Activated gamma-delta T cell (primary cell): ENCODE measurements around the gene CELF4.
"Not testable (repeated sequence)": the region's sequence is repeated elsewhere in the genome, so short reads cannot be mapped to it uniquely, and the experiment has no call there.

ENCODE experiments used
- DNase-seq: peaks from one replicate; lab custom pipeline; 2025; lab: John Stamatoyannopoulos, UW

CELF4 gene

DNA sequence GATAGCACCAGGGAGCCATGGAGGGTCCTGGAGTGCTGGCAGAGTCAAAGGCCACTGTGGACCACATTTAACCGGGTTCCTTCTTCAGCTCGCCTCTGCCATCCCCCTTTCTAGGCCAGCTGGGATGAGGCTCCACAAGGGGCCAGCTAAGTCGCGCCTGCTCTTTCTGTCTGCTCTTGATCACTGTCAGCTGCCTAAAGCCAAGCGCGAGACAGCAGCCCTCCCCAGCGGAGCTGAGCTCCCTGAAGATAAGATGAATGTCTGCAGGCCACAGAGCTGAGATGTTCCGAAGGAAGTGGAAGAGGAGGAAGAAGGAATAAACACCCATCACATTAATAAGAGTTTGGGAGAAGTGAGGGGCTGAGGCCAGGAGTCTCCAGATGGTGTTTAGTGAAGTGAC lies 99.6 kb downstream of the CELF4 start:
- no peak for DNase-seq

DNA sequence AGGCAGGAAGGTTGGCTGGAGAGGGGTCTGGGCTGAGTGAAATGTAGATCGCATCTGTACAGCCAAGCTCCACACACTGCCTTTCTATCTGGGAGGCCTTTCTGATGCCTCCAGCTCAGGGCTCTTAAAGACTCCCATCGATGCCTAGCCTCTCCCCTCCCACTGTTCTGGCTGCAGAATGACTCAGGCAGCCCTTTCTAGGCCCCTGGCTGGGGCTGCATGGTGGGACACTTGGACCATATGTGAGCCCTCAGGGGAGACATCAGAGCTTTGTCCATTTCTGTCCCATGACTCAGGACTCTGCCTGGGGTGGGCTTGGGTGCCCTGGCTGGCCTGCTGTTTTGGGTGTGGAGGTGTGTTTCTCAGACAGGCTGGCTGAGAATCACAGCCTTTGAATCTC lies 101.3 kb downstream of the CELF4 start:
- no peak for DNase-seq

DNA sequence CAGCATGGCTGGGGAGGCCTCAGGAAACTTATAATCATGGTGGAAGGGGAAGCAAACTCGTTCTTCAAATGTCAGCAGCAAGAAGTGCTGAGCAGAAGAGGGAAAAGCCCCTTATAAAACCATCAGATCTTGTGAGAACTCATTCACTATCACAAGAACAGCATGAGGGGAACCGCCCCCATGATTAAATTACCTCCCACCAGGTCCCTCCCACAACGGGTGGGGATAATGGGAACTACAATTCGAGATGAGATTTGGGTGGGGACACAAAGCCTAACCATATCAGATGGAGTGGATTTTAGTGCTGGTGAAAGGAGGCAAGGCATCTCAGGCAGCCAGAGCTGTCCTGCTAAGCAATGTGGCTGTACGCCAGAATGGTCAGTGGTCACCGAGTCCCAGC lies 104.3 kb downstream of the CELF4 start:
- not testable (repeated sequence) for DNase-seq

DNA sequence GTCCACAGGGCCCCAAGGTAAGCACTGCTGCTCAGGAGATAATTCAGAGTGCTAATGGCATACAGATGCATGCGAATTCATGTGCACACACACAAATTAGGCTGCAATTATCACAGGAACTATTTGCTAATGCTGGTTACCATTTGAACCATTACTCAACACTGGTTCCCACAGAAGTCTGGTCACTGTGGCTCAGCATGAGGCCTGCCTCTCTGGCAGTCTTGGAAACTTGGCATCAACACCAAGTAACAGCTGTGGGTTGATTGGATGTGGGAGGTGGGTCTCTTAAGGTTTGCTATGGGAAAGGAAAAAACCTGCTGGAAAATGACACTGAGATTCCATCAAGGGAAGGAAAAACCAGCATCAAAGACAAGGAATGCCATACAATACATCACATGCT lies 105.0 kb downstream of the CELF4 start:
- DNase-seq: no peak

DNA sequence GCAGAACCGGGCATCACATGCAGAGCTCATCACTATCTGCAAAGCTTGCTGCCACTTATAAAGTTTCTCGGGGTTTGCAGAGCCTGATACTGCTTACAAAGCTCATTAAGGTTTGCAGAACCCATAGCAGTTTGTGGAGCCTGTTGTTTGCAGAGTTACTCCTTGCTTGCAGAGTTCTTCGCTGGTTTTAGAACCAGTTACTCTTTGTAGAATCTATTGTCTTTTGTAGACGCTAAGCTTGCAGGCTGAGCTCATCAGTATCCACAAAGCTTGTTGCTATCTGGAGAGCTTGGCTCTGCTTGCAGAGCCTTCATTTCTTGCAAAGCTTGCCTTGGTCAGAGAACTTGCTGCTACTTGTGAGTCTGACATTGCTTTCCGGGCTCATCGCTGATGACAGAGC lies 106.9 kb downstream of the CELF4 start:
- DNase-seq: no peak

DNA sequence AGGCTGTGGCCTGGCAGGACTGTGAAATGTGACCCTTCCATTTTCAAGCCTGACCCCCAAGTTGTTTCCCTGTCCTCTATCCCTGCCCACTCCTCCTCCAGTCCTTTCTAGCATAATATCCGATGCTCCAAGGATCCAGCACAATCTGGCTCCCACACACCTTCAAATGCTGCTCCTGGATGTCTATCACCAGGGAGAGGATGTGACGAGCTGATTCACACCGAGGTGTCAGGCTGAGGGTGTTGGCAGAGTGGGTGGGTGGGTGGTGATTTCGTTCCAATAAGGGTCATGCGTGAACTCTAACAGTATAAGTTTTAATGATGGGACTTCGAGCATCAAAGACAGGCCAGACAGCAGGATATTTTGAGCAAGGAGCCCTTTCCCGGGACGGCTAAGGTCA lies 107.8 kb downstream of the CELF4 start:
- no peak for DNase-seq

DNA sequence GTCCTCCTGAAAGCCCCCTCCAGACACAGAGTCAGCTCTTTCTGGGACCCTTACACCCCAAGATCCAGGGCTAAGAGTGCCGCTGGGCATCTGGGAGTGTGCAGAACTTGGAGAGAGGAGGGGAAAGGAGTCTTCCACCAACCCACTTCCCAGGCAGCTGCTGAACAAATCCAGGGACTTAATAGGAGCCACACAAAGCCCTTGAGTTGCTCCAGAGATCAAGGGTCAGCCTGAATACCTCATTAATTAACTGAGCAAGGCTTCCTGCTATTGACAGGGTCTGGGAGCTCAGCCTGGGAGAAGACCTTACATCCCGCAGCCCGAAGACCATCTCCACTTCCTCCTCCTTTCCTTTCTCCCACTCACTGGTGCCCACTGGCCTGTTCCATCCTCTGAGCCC lies 108.3 kb downstream of the CELF4 start:
- DNase-seq: no peak

DNA sequence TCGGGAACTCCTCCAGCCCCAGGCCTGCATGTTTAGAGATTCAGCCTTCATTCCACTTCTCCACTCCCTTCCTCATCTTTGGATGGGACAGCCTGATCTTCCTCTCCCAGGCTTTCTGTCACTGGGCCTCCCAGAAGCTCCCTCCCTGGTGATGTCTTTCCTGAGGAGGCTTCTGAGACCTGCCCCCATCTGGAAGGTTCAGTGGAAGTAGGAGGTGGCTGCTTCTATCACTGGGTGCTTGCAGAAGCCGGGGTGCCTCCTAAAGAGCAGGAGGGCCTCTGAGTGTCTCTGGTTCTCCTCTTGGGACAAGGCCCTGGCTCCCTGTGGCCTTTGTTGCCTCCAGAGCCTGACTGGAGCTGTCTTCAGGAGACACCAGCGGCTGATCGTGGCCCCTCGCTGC lies 108.7 kb downstream of the CELF4 start:
- DNase-seq: no peak

DNA sequence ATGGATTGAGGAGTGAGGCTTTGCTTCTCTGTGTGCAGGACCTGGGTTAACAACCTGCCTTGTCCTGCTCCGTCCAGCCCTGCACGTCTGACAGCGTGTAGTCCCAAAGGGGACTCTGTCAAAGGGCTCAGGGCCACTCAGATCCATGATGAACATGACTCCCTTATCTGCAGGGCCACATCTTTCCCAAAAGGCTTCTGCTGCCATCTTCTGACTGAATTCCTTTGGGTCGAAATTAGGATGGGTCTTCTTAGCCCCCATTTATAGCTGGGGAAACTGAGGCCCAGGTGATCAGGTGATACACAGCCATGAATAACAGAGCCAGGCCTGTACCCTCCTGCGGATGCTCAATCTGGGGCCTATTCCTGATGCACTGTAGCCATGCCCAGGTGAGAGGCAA lies 109.2 kb downstream of the CELF4 start:
- DNase-seq: no peak

DNA sequence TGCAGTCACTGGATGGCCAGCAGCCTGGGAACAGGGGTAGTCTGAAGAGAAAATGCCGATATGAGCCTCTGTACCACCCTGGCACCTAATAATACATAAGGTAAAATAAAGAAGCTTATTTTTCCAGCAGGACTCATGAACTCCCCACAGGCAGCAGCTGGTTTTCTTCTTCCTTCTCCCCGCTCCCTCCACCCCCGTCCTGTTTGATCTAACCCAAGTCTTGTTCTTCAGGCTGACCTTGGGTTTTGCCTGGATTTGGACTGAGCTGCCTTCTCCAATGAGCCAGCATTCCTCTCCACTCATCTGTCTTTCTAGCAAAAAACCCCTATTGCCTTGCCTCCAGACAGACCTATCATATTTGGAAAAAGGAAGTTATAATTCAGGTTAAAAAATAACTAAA lies 111.8 kb downstream of the CELF4 start:
- no peak for DNase-seq

DNA sequence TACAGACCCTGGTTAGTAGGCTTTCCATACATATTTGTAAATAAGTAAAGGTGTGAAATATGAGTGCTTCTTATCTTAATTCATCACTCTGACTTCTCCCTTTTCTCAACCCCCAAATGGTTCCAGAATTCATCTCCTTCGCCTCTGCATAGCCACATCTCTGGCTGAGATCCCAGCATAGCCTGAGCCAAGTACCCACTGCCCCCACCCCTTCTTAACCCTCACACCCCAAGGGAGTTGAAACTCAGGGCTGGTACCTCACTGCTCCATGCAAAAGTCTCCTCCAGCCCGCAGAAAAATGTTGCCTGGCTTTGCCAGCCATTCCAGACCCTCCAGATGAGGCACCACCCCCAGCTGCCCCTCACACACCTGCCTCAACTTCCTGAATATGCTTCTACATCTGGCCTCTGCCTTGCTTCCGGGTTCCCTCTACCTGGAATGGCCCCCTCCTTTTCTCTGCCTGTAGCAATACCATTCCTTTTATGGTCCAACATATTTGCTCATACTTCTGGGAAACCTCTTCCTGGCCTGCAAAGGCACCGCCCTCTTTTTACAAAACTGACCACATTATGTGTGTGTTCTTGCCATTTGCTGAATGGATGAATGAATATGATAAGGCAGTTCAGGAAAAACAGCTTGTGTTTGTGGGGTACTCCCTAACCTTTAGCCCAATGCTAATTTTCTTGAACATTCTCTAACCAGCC lies 112.8 kb downstream of the CELF4 start:
- no peak for DNase-seq

DNA sequence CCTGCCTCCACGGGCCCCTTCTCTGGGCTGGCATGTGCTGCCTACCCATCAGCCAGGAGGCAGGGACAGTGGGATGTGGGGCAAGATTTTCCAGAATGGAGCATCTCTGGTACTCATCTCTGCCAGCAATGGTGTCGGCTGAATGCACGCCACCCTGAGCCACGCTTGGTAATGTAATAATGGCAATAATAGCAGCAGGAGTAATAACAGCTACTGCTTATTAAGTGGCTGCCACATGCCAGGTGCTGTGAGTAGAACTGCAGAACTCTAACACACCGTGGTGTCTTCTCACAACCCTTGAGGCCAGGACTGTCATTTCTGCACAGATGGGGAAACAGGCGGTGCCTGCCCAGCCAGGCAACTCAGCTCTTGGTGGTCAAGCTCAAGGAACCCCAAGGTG lies 113.6 kb downstream of the CELF4 start:
- DNase-seq: no peak

DNA sequence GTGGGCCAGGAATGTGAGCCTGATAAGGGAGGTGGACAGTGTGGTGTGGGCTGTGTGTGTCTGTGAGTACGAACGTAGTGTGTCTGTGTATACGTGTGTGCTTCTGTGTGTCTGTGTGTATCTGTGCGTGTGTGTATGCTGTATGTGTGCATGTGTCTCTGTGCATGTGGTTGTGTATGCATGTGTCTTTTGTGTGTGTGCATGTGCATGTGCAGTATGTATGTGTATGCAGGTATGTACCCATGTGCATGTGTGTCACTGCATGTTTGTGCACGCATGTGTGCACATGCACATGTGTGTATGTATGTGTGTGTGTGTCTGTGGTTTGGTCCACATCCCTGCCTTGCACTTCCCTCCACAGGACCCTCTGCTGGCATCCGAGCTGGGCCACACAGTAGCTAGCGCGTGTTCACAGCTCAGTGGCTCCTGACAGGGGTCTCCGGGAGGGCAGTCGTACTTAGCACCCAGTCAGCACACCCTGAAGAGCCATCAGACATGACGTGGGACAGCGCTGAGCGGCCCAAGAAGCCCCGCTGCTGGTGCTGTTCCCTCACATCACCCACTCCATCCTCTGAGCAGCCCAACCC lies 114.3 kb downstream of the CELF4 start:
- no peak for DNase-seq

DNA sequence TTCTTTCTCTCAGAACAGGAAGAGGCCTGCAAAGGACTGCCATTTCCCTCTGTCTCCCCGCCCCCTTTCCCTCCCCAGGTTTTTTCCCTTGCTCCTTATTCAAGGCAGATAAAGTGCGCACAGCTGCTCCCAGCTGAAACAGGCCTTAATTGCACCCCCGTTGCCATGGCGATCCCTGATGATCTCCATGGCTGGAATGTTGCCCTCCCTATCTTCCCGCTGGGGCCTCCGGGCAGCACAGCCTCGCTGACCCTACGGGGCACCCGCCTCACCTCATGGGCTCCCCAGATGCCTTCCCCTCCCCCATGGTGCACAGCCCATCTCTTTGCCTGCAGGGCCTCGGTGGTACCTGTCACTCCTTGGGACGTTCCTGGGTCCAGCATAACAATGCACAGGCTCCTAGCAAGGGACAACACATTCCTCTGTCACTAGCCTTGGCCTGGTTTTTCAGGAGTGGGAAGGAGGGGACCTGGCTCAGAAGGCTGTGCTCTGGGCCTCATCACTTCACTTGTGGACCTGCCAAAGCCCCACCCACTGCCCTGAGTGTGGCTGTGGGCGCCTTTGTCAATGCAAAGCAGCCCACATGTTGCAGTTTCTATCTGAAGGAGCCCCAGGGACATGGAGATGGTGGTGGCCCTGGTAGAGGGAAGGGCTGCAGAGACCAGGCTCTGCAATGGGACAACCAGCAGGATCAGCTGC lies 115.0 kb downstream of the CELF4 start:
- DNase-seq: no peak

DNA sequence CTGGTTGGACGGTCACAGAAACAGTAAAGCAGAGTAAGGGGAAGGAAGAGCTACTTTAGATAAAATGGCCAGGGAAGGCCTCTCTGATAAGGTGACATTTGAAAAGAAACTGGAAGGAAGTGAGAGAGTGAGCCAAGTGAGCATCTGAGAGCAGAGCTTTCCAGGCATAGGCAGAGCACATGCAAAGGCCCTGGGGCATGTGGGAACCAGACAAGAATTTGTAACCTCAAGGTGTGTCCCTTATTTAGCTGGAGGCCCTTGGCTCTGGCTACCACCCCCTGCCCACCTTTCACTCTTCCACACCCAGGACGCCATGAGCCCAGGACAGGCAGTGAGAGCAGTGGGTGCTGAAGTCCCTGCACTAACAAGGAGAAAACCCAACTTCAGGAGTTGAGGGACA lies 116.0 kb downstream of the CELF4 start:
- DNase-seq: no peak

DNA sequence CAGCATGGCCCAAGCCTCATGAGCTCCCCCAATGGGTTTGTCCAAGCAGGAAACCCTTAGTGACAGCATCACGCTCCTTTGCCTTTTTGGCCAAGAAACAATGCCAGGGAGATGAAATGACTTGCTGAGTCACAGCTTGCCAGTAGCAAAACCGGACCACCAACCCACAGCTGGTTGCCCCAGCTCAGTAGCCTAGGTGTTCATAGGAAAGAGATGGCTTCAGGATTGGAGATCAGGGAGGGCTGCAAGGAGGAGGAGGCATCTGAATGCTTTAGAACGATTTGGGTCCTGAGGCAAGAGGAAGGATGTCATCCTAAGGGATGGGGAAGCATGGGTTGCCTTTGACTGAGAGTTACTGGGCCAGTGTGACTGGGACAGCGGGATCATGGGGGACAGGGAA lies 116.7 kb downstream of the CELF4 start:
- no peak for DNase-seq

DNA sequence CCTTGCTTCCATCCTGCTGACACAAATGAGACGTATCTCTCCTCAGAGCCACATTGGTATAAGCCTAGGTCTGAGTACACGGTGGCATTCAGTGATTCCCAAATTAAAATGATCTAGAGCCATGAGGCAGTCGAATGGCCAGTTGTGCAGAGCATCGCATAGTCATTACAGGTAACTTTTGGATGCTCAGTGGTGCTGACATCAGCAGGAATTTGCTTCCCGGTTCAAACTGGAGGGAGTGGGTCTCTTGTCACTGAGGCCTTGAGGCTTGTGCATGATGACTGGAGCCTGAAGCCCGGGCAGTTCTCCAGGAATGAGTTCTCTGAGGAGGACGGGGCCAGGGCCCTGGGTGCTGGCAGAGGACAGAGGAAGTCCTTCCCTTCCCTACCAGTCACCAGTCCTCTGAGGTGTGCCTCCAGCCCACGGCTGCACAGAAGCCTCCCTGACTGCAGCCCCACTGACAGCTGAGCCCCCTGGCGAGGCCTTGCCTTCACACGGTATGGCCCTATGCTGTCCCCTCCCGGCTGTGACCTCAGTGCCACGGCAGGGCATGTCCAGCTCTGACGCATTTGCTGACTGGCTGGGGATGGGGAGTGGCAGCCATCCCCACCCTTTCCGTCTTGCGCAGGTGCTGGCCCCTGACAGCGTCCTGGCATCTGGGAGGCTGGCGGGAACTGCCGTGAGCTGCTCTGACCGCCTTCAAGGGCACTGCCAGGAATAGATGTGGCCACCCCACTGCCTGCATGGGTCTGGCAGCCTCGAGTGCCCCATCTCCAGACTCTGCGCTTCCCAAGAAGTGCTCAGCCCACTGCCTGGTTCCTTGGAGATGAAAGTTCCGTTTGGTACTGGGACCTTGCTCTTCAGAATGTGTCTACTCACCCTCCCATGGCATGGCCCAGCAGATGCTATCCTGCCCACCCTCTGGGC lies 117.4 kb downstream of the CELF4 start:
- no peak for DNase-seq

DNA sequence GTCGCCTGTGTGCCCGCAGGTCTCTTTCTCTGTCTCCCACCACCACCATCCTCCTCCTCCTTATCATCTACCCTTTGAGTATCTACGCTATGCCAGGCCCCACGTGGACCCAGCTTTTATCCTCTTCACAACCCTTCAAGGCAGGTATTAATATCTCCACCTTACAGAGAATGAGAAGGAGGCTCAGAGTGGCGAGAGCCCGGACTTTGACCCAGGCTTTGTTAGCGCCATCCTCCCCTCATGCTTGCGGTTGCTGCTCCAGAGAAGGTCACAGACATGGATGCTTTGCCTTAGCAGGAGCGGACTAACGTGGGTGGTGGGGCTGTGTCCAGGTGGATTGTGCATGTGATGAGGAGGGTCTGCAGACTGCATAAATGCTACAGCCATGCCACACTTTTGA lies 119.8 kb downstream of the CELF4 start:
- DNase-seq: no peak

DNA sequence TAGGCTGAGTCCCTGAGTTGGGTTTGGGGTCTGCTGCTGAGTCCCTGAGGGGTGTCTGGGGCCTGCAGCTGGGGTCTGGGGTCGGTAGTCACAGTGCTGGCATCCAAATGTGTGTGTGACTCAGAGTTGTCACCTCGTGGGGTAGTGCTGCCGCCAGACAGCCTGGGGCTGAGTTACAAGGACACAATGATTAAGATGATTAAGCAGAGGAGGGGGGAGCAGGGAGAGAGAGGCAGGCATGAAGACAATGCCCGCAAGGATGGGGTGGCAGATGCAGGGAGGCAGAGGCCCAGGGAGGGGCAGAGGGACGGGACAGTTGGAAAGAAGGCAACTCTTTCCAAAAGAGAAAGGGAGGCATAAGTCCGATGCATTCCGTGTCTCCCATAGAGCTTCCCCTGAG lies 120.2 kb downstream of the CELF4 start:
- no peak for DNase-seq

DNA sequence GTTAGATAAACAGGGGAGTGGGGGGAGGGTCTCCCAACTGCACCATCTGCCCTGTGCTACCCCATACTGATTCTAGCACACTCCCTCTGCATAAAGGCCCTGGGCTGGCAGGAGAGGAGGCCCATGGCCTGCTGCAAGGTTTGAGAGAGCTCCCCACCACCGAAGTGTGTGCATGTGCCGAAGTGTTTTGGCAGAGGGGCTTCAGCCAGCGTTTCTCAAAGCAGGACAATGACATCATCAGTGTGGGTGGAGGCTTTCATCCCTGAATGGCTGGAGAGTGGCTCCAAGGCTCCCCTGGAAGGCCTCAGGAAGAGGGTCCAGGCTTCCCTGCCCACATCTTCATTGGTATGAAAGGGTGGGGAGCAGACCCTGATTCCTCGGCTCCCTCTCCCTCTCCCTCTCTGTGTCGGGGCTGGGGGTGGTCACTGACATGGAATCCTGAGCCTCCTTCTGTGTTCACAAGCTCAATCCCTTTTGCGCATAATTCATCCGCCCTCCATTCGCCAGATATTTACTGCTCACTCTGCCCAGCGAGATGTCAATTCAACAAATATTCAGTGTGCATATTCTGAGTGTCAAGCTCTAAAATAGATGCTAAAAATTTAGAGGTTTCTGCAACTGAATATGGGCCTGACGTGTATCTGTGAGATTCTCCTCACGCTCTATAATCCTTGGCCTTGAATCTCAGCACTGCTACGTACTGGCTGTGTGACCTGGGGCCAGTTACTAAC lies 122.1 kb downstream of the CELF4 start:
- DNase-seq: no peak

DNA sequence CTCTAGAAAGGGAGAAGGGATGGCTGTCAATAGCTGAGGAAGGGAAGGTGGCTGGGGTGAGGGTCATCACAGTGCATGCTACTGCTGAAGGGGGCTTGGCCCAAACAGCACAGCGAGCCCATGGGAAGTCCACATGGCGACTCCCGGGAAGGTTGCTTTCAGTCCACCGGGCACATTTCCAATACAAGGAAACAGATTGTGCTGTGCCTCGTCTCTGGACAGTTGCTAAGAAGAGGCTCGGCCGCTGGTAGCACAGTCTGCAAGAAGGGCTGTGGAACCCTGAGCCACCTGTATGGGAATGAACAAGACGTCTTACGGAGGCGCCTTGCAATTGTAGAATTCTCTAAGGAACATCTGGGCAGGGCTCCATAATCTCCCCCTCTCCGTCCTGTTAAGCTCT lies 123.1 kb downstream of the CELF4 start:
- DNase-seq: no peak

DNA sequence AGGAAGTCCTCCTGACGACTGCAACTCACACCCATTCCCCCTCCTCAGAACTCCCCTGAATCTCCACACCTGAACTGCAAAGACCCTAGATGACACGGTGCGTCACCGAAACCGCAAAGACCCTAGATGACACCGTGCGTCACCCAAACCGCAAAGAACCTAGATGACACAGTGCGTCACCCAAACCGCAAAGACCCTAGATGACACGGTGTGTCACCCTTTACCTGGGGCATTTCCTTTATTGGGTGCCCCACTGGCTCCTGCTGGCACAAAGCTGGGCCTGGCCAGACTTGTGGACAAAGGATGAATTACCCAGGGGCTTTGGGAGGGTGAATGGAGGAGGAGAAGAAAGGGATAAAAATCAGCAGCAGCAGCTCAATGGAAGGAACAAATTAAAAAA lies 123.8 kb downstream of the CELF4 start:
- no peak for DNase-seq
